ENCODE results near the gene HES2.
"Not testable (repeated sequence)": the region's sequence is repeated elsewhere in the genome, so short reads cannot be mapped to it uniquely, and the experiment has no call there.

The HES2 gene

DNA sequence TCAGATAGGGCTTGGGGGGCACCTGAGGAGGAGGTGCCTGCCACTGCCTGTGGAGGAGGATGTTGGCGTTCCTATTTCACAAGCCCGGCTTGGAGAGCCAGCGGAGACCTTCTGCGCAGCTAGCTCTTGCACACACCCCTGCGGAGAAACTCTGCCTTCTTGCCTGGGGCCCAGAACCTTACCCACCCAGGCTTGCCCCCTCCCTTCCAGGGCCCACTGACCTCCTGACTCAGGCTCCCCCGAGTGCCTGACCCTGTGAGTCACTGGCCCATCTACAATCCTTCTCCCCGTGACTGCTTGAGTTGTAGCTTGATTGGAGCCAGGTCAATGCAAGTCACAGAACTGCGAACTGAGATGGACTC, 3.4 kb downstream of the HES2 start:
- no peak for DNase-seq

GRCh38 chr1:6414881-6415626, 4.7 kb downstream of the HES2 start:
- no peak for DNase-seq

DNA sequence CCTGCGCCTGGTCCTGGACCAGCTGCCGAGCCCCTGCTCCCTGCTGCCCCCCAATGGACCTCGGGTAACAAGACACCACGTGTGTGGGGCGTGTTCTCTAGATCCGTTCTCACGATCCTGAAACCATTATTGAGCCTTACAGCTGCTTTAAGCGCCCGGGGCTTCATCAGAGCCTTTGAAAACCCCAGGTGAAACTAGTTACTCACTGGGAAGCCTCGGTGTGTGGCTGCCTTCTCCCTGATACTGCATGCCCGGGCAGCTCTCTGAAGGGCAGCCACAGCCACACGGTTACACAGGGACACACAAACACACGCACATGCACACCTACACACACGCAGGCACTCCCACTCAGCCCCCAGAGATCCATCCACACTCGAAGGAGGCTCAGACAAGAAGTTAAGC, 5.3 kb downstream of the HES2 start:
- no peak for DNase-seq

- DNase-seq: no peak
Observed at GRCh38 chr1:6412896-6413295, 6.8 kb downstream of the HES2 start.

DNA sequence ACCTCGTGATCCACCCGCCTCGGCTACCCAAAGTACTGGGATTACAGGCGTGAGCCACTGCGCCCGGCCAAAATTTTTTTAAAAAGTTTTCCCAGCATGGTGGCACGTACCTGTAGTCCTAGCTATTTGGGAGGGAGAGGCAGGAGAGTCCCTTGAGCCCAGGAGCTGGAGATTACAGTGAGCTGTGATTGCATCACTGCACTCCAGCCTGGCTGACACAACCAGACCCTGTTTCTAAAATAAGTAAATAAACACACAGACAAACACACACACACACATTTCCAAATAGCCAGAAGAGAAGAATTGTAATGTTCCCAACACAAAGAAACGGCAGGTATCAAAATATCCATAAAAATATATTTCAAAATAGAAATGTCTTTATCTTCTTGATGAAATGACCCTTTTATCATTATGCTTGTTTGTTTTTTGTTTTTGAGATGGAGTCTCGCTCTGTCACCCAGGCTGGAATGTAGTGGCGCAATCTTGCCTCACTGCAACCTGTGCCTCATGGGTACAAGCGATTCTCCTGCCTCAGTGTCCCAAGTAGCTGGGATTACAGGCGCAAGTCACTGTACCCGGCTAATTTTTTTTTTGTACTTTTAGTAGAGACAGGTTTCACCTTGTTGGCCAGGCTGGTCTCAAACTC, 9.3 kb downstream of the HES2 start:
- no peak for DNase-seq

- DNase-seq: no peak
Observed at GRCh38 chr1:6409733-6410132, 10.0 kb downstream of the HES2 start.

- DNase-seq: no peak
Observed at GRCh38 chr1:6409053-6409452, 10.7 kb downstream of the HES2 start.

GRCh38 chr1:6408023-6408422, 11.7 kb downstream of the HES2 start:
- DNase-seq: no peak

DNA sequence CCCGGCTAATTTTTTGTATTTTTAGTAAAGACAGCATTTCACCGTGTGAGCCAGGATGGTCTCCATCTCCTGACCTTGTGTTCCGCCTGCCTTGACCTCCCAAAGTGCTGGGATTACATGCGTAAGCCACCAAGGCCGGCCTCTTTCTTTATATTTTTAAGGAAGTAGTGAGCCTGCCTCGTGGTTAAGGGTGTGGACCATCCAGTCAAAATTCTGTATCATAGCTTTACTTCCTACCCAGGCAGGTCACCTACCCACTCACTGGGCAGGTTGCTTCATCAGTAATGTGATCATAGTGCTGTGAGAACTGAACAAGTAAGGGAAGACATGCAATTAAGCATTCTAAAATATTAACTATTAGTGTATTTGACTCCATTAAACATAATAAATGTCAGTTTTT, 18.0 kb downstream of the HES2 start:
- no peak for DNase-seq

GRCh38 chr1:6399294-6399693, 20.4 kb downstream of the HES2 start:
- no peak for DNase-seq

GRCh38 chr1:6397844-6398441, 21.8 kb downstream of the HES2 start:
- DNase-seq: no peak

DNA sequence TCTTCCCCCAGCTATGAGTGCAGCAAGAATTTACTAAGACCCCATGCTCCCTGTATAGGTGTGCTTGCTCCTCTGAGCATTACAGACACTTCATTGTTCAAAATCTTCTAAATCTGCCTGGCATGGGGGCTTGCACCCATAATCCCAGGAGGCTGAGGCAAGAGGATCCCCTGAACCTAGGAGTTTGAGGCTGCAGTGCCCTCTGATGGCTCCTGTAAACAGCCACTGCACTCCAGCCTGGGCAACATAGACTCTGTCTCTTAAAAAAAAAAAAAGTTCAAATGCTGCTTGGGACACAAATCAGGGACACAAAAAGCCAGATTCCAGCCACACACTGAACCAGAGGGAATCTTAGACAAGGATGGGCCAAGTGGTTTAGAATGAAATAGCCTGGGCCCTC, 22.7 kb downstream of the HES2 start:
- no peak for DNase-seq

DNA sequence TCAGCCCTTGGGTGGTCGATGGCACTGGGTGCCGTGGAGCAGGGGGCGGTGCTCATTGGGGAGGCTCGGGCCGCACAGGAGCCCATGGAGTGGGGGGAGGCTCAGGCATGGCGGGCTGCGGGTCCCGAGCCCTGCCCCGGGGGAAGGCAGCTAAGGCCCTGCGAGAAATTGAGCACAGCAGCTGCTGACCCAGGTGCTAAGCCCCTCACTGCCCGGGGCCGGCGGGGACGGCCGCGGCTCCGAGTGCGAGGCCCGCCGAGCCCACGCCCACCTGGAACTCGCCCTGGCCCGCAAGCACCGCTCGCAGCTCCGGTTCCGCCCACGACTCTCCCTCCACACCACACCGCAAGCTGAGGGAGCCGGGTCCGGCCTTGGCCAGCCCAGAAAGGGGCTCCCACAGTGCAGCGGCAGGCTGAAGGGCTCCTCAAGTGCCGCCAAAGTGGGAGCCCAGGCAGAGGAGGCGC, 23.9 kb downstream of the HES2 start:
- DNase-seq: not testable (repeated sequence)

GRCh38 chr1:6395130-6395529, 24.6 kb downstream of the HES2 start:
- DNase-seq: not testable (repeated sequence)

DNA sequence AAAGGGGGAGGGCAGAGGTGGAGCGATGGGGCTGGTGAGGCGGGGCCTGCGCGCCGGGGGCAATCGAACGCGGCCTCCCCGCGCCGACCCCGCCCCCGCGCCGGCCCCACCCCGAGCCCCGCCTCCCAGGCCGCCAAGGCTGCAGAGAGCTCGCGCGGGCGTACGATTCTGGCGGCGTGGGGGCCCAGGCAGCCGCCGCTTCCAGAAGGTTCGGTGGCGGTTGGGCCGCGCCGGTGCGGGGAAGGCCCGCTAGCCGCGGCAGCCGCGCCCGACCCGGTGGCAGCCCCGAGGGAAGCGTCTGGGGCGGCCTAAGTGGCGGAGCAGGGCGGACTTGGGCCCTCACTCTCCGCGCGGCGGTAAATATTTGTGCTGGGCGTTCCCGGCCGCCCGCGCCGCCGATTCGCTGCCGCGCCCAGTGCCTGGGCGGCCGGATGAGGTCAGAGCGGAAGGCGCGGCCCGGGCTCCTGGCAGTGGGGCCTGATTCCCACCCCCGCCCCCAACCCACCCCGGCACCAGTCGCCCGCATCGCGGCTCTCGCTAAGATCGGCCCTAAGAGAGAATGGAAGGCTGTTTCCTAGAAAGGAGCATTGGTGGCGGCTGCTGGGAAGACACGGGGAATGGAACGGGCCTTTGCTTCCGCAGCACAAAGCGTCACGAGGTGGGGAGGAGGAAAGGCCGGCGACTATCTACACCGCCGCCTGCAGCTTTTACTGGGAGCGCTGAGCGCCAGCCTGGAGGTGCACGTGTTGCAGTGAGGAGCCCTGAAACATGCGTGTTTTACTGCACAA, 26.1 kb downstream of the HES2 start, which contains the start of gene ACOT7:
Gene ACOT7 (minus strand): TSS at position 368 of the 788 bp plus-strand sequence. CDS start 368 bp downstream, outside the sequence.
- peak; percentile 82 to 89 for DNase-seq

- DNase-seq: no peak
Observed at GRCh38 chr1:6392809-6393399, 26.8 kb downstream of the HES2 start.

DNA sequence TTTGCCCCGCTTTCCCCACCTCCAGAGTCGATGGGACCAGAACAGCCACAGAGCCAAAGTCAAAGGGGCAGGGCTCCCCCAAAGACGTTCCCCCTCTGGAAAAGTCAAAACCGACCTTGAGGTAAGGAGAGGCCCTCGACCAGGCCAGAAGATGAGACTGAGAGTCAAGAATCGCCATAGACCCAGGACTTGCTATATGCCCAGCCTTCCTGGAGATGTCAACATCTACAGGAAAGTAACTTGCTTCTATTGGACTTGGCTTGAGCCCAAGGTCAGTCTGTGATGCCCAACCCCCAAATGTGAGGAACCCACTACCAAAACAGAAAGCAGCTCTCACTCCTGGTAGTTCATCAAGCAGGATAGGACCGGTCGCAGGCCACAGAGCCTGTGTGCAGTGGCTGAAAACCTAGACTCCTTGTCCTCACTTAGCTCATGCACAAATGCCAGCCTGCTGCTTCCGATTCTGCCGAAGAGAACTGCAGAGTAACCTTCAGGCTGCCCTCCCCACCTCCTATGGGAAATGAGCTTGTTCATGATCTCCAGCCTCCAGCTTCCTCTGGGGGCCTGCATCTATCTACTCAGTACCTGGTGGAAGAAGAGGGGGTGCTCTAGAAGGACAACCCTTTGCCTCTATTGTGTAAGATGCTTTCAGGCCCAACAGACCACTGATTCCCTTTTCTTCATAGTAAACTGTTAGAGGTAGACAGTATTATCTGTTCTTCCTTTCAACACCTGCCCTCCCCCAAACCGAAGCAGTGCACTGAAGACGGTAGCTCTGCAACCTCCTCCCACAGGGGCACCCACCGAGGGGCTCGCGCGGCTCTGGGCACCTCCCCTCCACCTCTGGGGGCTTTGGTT, 27.5 kb downstream of the HES2 start:
- DNase-seq: peak in 1 of 2 experiments; percentile 15

GRCh38 chr1:6389971-6390370, 29.7 kb downstream of the HES2 start:
- DNase-seq: peak; percentile 36 to 64

GRCh38 chr1:6386371-6386949, 33.3 kb downstream of the HES2 start:
- DNase-seq: no peak

DNA sequence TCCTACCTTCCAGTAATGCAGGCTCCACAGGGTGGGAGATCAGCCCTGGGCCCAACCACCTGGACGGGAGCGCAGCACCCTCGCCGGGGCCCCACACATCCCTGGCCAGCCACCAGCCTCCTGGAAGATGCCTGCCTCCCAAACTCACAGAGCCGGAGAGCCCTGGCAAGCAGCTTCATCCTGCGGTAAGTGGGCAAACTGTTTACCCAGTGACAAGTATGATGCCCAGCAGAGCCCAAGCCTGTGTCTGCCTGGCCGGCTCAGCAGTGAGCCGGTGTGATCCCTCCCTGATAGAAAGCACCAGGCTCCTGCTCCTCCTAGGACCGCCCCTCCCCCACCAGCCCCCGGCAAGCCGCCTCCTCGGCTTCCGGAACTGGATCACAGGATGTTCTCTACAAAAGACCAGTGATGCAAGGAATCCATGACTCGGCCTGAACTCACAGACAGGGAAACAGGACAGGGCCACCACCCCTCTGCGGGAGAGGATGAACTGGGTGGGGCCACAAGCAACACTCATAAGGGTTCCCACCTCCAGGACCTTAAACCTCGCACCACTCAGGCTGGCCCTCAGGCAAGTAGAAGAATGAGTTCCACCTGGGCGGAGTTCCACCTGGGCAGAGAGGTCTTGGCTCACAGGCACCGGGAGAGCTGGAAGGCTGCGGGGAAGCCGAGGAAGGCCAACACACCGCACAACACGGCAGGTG, 34.1 kb downstream of the HES2 start:
- no peak for DNase-seq

DNA sequence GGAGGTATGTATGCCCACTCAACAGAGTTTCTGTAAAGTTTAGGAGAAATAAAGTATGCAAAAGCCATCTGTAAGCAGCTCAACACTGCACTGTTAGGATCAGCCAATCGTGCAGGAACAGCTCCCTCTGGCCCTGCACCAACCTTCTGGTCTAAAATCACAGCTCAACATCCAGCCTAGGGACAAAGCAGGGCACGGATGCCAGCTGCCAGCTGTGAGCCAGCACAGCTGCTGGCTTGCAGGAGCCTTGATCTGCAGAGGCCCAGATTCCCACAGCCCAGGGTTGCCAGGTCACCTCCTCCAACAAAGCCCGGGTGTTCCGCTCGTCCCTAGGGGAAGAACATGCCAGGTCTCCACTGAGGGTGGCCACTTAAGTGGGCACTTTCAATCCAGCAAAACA, 34.8 kb downstream of the HES2 start:
- no peak for DNase-seq
